Caki2 (cell line): ENCODE results near the gene WWOX. TPM values are rescaled to one million over a fixed set of nuclear protein-coding genes. Genes with fewer than 3 reads are reported as not detected.

ENCODE experiments used
- DNase-seq: peaks from one replicate; pipeline ENCODE4 v3.0.0-alpha.2; 2015; ENCODE audit warnings: low read depth
- in situ Hi-C: cut with HindIII; loops from 2 replicates; pipeline ENCODE4 v1.10.0; 2016; ENCODE audit warnings: low sequenced_read_pairs, low pct_unique_long_range_greater_than_20kb, mixed read lengths
- total RNA-seq: library from RNA; depleted of rRNA; stranded (reverse); fragments of >200 nt; shearing (Covaris generic); gene quantifications from 2 replicates; pipeline ENCODE4 v1.2.3, GENCODE V29; 2014; ENCODE audit warnings: low replicate concordance

Gene WWOX
- total RNA-seq, 1 experiment from 2014 or later = 15.1 TPM

DNA sequence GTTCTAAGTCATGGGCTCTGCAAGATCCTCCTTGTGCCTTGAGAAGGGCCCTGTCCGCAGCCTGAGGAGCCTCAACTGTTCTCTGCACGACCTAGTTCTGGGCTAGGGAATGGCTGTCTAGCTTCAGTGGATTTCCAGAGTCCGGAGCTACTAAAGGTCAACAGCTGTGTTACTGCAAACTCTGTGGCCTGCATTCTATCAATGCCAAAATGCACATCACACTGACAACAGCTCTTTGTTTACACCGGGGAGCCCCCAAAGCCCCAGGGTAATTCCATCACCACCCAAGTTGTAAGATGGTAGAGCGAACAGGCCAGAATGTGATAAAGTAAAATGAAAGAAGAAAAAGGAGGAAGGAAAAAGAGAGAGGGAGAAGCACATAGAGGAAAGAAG is 890.9 kb downstream of the WWOX start:
- DNase-seq = no peak
- in situ Hi-C loops = no loop called here

DNA sequence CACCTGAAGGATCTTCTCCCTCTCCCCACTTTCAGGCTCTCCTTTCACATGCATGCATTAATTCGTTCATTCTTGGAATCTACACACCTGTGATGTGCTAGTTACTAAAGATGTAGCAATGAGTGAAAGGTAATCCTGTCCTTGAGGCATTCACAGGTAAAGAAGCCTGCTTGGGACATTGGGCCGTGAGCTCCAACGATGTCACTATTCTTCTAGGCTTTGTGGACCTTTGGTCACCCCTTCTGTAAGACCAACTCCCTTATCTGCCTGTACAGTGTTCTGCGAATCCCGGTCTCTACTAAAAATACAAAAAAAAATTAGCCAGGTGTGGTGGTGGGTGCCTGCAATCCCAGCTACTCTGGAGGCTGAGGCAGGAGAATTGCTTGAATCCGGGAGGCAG is 892.5 kb downstream of the WWOX start:
- no peak for DNase-seq
- in situ Hi-C loops = no loop called here

DNA sequence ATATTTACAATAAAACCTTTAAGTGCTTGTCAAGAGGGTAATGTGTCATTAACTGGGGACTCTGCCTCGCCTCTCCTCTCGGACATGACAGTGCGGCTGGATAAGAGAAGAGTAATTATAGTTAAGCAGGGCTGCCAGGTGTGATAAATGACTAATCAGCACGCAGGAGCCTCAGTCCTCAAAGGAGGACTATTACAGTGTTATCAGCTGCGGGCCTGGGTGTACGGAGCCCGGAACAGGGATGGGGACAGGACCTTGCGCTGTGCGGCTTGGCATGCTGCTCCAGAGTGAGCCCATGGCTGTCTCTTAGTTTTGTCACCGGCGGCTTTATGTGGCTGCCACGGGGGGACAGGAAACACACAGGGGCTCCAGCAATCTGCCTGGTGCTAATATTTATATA is 893.9 kb downstream of the WWOX start:
- in situ Hi-C loops = no loop called here
- no peak for DNase-seq

DNA sequence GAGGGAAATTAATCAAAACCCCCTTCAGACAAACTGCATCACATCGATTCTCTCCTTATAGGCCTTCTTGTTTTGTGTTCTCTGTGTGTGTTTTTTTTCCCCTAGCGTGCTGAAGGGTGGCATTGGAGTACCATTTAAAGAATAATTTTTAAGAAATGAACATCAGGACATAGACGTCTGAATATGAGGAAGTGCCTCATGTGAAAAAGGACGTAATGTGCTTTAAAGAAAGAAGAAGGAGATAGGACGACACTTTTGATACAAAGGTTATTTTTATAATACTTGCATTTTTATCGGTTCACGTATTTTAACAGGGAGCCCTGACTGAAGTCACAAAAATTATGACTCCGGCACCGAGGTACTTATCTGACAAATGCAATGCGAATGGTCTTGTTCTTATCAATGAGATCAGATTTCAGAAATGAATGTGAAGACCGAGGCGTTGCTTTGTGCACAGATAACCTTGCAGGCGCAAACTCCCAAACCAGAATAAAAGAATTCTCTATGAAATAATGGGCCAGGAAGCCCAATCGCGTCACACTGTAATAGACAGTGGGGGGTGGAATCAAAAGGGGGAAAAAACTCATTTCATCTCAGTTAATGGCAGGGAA is 894.8 kb downstream of the WWOX start:
- no peak for DNase-seq
- in situ Hi-C loops = no loop called here

DNA sequence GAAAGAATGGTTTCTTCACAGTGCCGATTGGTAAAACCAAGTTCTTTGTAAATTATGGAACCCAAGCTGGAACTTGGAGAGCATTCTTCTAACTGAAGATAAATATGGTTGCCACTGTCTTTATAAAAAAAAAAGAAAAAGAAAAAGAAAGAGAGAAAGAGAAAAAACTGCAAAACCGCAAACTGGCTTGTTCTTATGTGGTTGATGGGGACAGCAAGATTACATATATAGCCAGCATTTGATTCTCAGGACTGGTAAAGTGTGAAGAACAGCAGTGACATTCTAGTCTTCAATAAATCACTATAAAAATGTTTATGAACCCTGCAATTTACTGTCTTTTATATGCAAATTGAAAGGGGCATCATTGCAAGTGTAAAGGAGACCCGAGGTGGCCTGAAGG is 896.0 kb downstream of the WWOX start:
- in situ Hi-C loops = no loop called here
- DNase-seq = no peak

DNA sequence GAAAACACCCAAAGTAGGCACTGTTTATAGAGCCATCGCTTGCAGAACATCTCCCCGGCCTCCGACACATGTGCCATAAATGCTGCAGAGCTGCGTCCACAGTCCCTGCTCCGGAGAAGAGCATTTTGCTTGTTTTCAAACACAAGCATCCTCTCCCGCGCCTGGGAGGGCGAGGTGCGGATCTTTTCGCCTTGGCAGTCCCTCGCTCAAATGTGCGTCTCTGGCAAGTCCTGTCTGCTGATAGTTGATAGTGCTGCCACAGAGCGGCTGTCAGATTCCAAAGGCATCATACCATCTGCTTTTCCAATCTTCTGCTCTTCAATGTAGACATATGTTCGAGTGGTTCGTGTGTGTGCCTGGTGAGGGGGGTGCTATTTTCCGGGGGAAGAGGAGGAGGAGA is 897.3 kb downstream of the WWOX start:
- in situ Hi-C loops = no loop called here
- no peak for DNase-seq

DNA sequence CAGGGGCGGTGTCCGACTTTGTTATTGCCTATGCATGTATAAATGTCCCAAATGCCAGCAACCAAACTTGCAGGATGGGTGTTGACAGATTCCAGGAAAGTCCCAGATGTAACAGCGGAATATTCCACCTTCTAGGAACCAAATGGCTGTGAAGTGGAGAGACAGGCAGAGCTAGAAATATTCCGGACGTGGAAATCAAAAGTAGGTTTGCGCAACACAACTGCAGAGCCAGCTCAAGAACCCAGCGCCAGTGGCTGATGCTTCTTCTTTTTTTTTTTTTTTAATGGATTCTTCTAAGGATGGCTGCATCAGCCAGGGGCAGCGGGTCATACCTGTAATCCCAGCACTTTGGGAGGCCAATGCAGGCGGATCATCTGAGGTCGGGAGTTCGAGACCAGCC is 899.4 kb downstream of the WWOX start:
- DNase-seq = no peak
- in situ Hi-C loops = no loop called here

DNA sequence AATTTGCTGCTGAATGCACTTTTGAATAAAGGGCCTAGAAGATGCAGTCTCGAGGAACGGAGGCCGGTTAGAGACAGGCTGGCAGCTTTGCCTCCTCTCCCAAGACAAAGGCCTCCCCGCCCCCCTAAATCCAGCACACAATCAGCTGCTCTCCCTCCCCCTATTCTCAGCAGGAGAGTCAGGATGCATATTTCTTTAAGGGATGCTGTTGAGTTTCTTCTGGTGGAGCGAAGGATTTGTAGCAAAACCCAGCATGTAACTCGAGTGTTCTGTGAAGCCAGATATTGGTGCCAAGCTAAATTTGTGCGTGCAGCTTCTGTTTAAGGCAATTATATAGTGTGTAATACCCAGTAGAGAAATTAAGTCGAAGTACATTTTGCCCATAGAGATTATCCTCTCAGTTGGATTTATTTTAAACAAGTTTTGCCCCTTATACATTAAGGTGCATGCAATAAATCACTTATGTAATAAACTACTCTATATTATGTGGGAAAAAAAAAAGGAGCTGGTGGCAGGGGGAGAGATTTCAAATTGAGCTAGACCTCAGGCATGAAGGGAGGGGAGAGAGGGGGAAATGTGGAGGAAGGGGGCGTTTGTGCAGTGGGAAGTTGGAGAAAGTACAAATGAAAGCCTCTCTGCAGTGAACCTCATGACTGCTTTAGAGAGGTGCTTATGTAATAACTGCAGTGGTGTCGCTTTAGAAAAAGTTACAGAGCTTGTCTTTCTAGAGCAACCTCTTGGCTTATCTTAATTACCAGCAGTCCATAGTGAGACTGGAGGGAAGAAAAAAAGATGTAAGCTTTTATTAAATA is 901.9 kb downstream of the WWOX start:
- DNase-seq = no peak
- in situ Hi-C loops = no loop called here

DNA sequence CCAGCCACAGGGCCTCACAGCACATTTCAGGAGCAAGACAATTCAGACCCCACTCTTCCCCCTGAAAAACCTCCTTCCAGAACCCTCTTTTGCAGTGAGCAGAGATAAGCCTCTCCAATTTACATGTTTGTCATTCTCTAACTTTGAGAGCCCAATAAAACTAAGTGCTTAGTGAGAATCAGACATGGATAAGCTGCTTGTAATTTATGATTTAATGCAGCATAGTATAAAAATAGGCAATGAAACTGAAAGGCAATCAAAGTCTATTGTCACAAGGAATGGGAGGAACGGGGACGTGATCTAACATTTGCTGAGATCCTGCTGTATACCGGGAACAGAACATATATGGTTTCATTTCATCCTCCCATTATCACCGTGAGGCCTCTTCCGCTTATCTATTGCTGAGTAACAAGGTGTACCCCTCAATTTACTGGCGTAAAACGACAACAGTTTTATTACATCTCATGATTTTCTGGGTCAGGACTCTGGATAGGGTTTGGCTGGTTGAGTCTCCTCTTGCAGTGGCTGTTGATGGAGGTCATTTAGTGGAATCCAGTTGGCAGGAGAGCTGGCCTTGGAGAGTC is 903.7 kb downstream of the WWOX start:
- in situ Hi-C loops = no loop called here
- DNase-seq = no peak

DNA sequence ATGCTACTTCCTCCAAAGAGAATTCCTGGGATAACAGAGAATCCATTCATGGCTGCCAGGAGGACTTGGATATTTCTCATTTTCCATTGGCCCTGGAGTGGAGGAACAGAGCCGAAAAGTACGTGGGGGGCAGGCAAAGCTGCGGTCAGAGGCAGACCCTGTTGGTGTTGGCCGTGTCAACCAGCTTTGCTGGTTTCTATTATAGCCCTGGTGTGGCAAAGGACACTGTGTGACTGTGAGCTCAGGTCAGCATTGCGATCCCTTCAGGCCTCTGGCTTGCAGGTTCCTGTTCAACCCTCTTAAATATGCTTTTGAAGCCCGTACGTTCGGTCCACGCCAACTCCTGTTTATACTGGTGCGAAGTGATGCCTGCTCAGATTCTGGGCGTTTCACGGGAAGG is 904.9 kb downstream of the WWOX start:
- in situ Hi-C loops = no loop called here
- DNase-seq = no peak

DNA sequence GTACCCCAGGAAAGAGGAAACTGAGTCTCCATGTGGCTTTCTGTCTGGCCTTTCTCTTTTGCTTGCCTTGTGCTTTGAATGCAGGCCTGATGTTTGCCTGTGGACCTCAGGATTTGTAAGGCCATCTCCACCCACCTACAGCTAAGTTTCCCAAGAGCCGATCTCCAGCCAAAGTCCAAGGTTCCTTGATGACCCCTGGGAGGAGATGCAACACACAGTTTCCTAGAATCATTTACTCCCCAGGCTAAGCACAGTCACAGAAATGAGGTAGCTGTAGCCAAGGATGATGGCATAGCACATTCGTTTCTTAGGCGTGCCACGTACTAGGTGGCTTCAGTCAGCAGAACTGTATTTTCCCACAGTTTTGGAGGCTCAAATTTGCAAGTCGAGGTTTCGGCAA is 905.6 kb downstream of the WWOX start:
- in situ Hi-C loops = no loop called here
- no peak for DNase-seq

DNA sequence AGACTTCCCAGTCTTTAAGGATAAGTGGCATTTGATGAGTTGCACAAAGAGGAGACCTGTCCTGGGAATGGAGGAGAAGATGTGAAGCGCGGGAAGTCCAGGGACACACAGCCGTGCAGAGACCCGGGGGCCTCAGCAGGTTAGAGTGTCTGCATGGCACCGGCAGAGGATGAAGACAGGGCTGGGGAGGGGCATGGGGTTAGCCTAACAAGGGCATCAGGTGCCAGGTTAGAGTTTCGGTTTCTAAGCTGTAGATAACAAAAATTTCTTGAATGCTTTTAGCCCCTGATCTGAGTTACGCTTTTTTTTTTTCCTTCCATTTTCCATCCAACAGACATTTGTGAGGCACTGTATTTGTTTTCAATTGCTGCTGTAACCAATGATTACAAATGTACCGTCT is 906.8 kb downstream of the WWOX start:
- no peak for DNase-seq
- in situ Hi-C loops = no loop called here

DNA sequence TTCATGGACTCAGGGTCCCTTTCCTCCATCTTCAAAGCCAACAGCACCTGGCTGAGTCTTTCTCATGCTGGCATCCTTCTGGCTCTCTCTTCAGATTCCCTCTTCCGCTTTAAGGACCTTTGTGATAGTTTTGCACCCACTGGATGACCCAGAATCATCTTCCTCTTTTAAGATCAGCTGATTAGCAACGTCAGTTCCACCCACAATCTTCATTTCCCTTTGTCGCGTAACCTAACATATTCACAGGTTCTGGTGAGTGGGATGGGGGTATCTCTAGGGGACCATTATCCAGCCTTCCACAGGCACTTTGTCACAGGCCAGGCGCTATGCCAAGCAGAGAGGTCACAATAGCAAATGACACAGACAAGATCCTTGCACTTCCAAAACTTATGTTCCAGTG is 907.3 kb downstream of the WWOX start:
- no peak for DNase-seq
- in situ Hi-C loops = no loop called here

DNA sequence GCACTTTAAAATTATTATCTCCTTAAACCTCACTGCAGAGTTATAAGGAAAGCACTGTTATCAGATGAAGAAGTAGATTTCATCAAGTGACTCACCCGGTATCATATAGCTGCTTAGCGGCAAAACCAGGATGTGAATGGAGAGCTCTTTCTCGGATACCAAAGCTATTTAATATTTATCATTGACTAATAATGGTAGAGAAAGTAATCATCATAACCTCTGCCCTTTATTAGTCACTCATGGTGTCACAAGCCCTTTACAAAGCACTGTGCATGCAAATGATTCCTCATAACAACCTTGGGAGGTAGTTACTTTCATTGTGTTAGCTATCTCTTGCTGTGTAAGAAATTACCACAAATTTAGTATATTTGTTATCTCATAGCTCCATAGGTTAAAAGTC is 908.2 kb downstream of the WWOX start:
- in situ Hi-C loops = no loop called here

DNA sequence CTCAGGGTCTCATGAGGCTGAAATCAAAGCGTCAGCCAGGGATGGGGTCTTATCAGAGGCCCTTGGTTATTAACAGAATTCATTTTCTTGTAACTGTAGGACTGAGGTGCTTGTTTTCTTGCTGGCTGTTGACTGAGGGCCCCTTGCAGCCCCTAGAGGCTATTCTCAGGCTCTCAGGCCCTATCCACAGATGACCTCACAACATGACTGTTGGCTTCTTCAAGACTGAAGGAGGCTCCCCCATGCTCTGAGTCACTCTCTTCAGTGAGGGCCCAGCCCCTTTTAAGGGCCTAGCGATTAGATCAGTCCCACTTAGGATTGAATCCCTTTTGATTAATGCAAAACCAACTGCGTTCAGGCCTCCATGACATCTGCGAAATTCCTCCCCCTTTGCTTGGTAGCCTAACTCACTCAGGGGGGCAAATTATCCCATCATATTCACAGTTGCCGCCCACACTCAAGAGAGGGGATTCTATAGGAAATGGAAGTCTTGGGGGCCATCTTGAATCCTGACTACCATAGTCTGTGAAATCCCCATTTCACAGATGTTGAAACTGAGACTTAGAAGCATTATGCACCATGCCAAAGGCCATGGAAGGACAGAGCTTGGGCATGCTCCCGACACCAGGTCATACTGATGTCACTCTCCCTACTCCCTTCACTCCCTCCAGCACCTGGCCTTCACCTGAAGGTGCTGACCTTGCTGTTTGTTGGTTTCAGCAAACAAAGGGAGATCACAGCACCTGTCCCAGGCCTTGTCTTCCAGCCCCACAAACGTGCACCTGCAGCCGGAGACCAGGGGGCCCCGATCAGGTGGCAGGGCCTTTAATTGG is 908.8 kb downstream of the WWOX start:
- no peak for DNase-seq
- in situ Hi-C loops = no loop called here

More for the DNA sequence above, 908.2 kb downstream of the WWOX start:
- no peak for DNase-seq

DNA sequence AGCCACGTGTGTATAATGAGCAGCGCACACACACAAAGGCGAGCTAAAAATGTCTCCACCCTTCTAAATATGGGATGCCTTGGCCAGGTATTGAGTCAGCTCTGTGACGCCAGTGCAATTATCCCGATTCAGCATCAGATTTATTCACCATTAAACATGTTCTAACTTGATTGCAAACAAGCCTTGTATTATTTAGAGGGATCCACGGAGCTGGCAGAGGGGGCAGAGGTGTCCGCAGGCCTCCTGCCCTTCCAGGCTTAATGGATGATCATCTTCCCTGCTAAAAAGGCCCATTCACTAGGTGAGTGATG is 909.4 kb downstream of the WWOX start:
- DNase-seq = no peak
- in situ Hi-C loops = no loop called here

DNA sequence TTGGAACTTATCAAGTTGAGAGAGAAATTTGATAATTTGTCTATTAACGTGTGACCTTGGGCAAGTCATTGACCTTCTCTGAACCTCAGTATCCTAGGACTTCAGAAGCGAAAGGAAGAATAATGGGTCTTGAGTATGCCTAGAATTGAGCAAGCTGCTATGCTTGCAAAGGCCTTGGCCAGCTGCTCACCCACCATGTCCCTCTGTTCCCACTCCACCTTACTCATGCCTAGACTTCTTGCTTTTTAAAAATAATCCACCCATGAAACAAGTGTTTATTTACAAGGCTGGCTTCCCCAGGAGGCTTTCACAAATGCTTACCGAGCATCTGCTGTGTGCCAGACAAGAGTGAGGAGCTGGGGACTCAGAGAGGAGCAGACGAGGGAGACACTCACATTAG is 910.4 kb downstream of the WWOX start:
- DNase-seq = no peak
- in situ Hi-C loops = no loop called here

DNA sequence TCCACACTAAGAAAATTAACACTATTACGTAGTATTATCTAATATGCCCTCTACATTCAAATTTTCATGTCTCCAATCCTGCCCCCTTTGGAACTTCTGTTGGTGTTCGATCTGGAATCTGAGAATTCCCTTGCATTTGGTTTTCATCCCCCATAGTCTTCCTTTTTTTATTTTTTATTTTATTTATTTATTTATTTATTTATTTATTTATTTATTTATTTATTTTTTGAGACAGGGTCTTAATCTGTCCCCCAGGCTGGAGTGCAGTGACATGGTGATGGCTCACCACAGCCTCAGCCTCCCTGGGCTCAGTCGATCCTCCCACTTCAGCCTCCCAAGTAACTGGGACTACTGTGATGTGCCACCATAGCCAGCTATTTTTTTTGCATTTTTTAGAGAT is 911.8 kb downstream of the WWOX start:
- in situ Hi-C loops = no loop called here
- no peak for DNase-seq
